ENCODE measurements around the gene CCDC24. TPM values are rescaled to one million over a fixed set of nuclear protein-coding genes. Genes with fewer than 3 reads are reported as not detected.

CCDC24 gene
- total and polyA plus RNA-seq, 3 experiments from 2014 or later, result 0.43 to 3.4 (median 2.7) TPM

DNA sequence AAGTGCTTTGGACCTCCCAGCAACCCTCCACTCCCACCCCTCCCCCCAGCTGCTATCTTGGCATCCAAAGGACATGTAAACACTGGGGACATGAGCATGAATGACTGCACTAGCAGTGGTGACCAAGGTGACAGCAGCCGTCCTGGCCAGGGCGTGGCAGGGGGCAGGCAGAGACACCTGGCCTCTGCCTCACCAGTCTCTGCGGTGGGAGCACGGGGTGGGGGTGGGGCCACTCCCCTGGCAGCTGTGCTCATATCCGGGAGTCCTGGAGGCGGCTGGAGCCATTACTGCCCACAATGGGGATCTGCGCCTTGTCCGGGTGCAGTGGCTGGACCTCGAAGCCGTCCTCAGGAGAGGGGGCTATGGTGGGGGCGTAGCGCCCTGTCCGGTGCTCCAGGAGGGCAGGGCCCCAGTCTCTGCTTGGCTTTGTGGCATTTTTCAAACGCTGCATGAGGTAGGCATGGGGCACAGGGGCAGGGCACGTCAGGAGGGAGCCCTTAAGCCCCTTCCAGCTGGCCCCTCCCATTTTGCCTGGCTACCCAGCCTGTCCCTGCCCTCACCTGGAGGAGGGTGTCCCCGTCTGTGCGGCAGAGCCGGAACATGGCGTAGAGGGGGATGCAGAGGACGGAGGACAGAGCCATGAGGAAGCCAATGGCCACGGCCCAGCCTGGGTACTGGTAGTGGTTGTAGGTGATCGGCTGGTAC lies 6.0 kb downstream of the CCDC24 start:
- no peaks in the 10 kb centered on the region for H3K9me3 Mint-ChIP-seq
- H3K27ac ChIP-seq (ENCODE audit: low read depth, low read length), result no peak overlapping the region
- no peak overlapping the region for H3K4me3 Mint-ChIP-seq
- H3K4me1 ChIP-seq (ENCODE audit: insufficient read depth, low read length), result peaks cover 2% of the 10 kb centered on the region
- H3K27me3 Mint-ChIP-seq, result peaks cover 0 to 5% of the 10 kb centered on the region in 2 donors
- POLR2A ChIA-PET, result no interaction called here
- no peaks in the 10 kb centered on the region for H3K36me3 Mint-ChIP-seq
- peak in 1 of 5 donors; percentile 46 for DNase-seq
- CTCF ChIA-PET, result no interaction called here
- H3K27ac Mint-ChIP-seq, result no peak overlapping the region
- H3K4me1 Mint-ChIP-seq, result peaks cover 4 to 5% (median 4%) of the 10 kb centered on the region in 3 donors
- H3K4me3 ChIP-seq (ENCODE audit: low read length), result no peak overlapping the region
- H3K9me3 ChIP-seq (ENCODE audit: low read length), result no peaks in the 10 kb centered on the region
- H3K36me3 ChIP-seq (ENCODE audit: insufficient read depth, low read length), result no peaks in the 10 kb centered on the region
- H3K27me3 ChIP-seq (ENCODE audit: insufficient read depth, low read length, poor library complexity, severe bottlenecking), result no peaks in the 10 kb centered on the region

DNA sequence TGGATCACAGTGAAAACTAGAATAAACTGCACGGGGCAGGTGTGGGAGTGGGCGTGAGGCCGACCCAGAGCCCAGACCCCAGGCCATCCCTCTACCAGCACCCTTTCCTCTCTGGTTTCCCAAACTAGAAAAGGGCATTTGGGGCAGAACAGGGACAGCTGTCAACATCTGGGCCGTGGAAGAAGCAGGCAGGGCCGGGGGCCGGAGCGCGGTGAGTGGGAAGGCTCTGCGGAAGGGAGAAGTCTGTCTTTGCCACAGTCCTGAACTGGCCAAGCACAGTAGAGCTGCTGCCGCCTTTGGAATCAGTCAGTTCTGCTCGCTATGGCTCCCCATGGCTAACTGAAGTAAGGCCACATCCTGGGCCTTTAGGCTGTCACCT lies 6.6 kb downstream of the CCDC24 start:
- Histone ChIP-seq H3K9me3 (ENCODE audit: low read length) (no peaks in the 10 kb centered on the region), H3K36me3 (ENCODE audit: insufficient read depth, low read length) (no peaks in the 10 kb centered on the region), H3K4me3 (ENCODE audit: low read length) (no peak overlapping the region), H3K27ac (ENCODE audit: low read depth, low read length) (no peak overlapping the region), H3K27me3 (ENCODE audit: insufficient read depth, low read length, poor library complexity, severe bottlenecking) (no peaks in the 10 kb centered on the region), H3K4me1 (ENCODE audit: insufficient read depth, low read length) (no peaks in the 10 kb centered on the region)
- H3K36me3 Mint-ChIP-seq, result no peaks in the 10 kb centered on the region
- DNase-seq, result no peak
- POLR2A ChIA-PET, result no interaction called here
- no peaks in the 10 kb centered on the region for H3K9me3 Mint-ChIP-seq
- H3K27ac Mint-ChIP-seq, result no peak overlapping the region
- CTCF ChIA-PET, result no interaction called here
- no peaks in the 10 kb centered on the region for H3K4me1 Mint-ChIP-seq
- H3K4me3 Mint-ChIP-seq, result no peak overlapping the region
- peaks cover 0 to 5% of the 10 kb centered on the region in 2 donors for H3K27me3 Mint-ChIP-seq

DNA sequence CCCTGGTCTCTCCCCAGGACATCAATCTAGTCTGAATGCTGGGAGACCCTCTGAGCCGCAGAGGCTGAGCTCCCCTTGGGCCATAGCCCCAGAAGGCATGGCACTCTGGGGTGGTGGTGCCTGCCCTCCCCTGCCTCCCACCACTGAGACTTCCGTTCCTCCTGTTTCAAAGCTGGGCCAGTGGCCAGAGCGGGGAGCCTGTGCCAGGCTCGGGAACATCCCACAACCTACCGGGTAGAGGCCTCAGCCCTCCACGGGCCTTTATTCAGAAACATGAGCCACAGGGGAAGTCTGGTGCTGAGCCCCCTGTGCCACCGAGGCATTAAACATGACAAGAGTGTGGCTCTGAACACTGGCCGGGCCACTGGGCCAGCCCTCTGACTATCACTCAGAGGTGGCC lies 8.1 kb downstream of the CCDC24 start:
- Histone ChIP-seq H3K27me3 (ENCODE audit: insufficient read depth, low read length, poor library complexity, severe bottlenecking) (no peaks in the 10 kb centered on the region), H3K4me3 (ENCODE audit: low read length) (no peak overlapping the region), H3K4me1 (ENCODE audit: insufficient read depth, low read length) (no peaks in the 10 kb centered on the region), H3K9me3 (ENCODE audit: low read length) (no peaks in the 10 kb centered on the region), H3K27ac (ENCODE audit: low read depth, low read length) (no peak overlapping the region), H3K36me3 (ENCODE audit: insufficient read depth, low read length) (no peaks in the 10 kb centered on the region)
- ChIA-PET POLR2A (no interaction called here), CTCF (interaction anchor here (1.2 to 1.3 kb wide), 2 partner anchors 37 to 47 kb away, joined by 3 read pairs; no protein-coding TSS in a partner anchor)
- Mint-ChIP-seq H3K27me3 (peaks cover 0 to 5% of the 10 kb centered on the region in 2 donors), H3K27ac (no peak overlapping the region), H3K4me3 (no peak overlapping the region), H3K9me3 (no peaks in the 10 kb centered on the region), H3K36me3 (no peaks in the 10 kb centered on the region), H3K4me1 (no peaks in the 10 kb centered on the region)
- no peak for DNase-seq

DNA sequence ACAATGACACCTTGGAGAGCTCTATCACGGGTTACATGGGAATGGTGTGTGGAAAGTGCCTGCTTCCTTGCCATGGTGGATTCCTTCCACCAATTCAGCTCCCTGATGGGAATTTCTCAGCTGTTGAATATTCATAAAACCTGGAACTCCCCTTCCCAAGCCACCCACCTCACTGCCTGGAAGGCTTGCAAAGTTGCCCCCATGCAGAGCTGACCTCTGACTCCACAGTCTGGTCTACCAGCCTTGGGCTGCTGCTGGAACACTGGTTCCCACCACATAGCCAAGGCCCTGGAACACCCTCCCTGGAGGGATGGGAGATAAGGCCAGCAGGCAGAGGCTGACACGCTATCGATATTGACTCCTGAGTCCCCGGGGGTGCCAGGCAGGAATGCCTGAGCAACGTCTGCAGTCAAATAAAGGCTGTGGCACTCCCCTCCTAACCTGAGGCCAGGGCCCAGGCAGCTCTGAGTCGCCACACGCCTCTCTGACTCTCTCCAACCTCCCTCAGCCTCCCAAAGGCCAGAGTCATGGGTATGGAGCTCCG lies 8.8 kb downstream of the CCDC24 start:
- Mint-ChIP-seq H3K9me3 (no peaks in the 10 kb centered on the region), H3K4me1 (no peaks in the 10 kb centered on the region), H3K27ac (no peak overlapping the region), H3K4me3 (no peak overlapping the region), H3K36me3 (no peaks in the 10 kb centered on the region), H3K27me3 (peaks cover 0 to 5% of the 10 kb centered on the region in 2 donors)
- no peak for DNase-seq
- H3K4me1 ChIP-seq (ENCODE audit: insufficient read depth, low read length), result no peaks in the 10 kb centered on the region
- no peak overlapping the region for H3K27ac ChIP-seq (ENCODE audit: low read depth, low read length)
- no peak overlapping the region for H3K4me3 ChIP-seq (ENCODE audit: low read length)
- no peaks in the 10 kb centered on the region for H3K27me3 ChIP-seq (ENCODE audit: insufficient read depth, low read length, poor library complexity, severe bottlenecking)
- no peaks in the 10 kb centered on the region for H3K9me3 ChIP-seq (ENCODE audit: low read length)
- no peaks in the 10 kb centered on the region for H3K36me3 ChIP-seq (ENCODE audit: insufficient read depth, low read length)
- ChIA-PET POLR2A (no interaction called here), CTCF (interaction anchor here (1.2 to 1.3 kb wide), 2 partner anchors 37 to 46 kb away, joined by 3 read pairs; no protein-coding TSS in a partner anchor)

DNA sequence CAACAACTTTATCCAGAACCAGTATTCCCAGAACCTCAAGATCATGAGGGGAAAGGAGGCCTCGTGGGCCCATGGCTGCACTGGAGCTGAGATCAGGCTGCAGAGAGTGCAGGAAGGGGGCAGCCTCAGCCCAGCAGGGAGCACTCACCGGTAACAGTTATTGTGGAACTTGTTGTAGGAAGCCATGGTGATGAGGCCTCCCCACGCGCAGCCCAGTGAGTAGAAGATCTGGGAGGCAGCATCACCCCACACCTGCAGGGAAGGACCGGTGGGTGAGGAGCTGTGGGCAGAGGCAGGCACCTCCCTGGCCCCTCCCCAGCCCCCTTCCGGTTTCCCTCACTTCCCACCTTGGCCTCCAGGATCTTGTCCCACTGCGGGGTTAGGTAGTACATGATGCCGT lies 10.8 kb downstream of the CCDC24 start:
- Histone ChIP-seq H3K27ac (ENCODE audit: low read depth, low read length) (no peak overlapping the region), H3K9me3 (ENCODE audit: low read length) (no peaks in the 10 kb centered on the region), H3K4me1 (ENCODE audit: insufficient read depth, low read length) (no peaks in the 10 kb centered on the region), H3K27me3 (ENCODE audit: insufficient read depth, low read length, poor library complexity, severe bottlenecking) (no peaks in the 10 kb centered on the region), H3K4me3 (ENCODE audit: low read length) (no peak overlapping the region), H3K36me3 (ENCODE audit: insufficient read depth, low read length) (no peaks in the 10 kb centered on the region)
- ChIA-PET CTCF (interaction anchor here (1.1 to 6.8 kb wide), 2 partner anchors 9 to 34 kb away, joined by 5 to 108 read pairs; no protein-coding TSS in a partner anchor), POLR2A (no interaction called here)
- Mint-ChIP-seq H3K36me3 (no peaks in the 10 kb centered on the region), H3K4me1 (no peaks in the 10 kb centered on the region), H3K27ac (no peak overlapping the region), H3K4me3 (no peak overlapping the region), H3K27me3 (peaks cover 0 to 5% of the 10 kb centered on the region in 2 donors), H3K9me3 (no peaks in the 10 kb centered on the region)
- DNase-seq, result no peak

DNA sequence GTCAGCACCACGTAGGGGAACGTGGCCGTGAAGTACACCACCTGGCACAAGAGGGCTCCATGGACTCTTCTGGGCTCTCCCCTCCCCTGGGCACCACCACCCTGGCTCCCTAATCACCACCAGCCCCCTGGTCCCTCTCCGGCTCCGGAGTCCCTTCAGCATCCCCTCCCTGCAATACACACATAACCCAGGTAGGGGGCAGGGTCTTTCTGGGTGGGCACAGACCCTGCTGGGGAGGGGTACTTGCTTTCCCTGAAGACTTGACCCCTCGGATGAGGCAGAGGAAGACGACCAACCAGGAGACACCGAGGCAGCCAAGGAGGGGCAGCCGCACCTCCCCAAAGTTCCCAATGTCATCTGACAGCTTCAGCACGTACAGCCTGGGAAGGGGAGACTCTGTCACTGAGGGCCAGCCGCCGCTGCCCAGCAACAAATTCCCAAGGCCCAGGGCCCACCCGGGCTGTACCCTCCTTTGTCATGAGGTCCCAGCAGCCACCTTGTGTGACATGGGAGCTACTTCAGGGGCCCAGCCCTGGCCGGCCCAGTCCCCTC lies 11.3 kb downstream of the CCDC24 start:
- POLR2A ChIA-PET, result no interaction called here
- Histone ChIP-seq H3K9me3 (ENCODE audit: low read length) (no peaks in the 10 kb centered on the region), H3K4me3 (ENCODE audit: low read length) (no peak overlapping the region), H3K27me3 (ENCODE audit: insufficient read depth, low read length, poor library complexity, severe bottlenecking) (no peaks in the 10 kb centered on the region), H3K27ac (ENCODE audit: low read depth, low read length) (no peak overlapping the region), H3K4me1 (ENCODE audit: insufficient read depth, low read length) (no peaks in the 10 kb centered on the region), H3K36me3 (ENCODE audit: insufficient read depth, low read length) (no peaks in the 10 kb centered on the region)
- no peaks in the 10 kb centered on the region for H3K36me3 Mint-ChIP-seq
- no peaks in the 10 kb centered on the region for H3K9me3 Mint-ChIP-seq
- DNase-seq, result no peak
- CTCF ChIA-PET, result interaction anchor here (6.8 kb wide), 1 partner anchor 33 kb away, joined by 108 read pairs; no protein-coding TSS in a partner anchor
- H3K4me1 Mint-ChIP-seq, result no peaks in the 10 kb centered on the region
- H3K4me3 Mint-ChIP-seq, result no peak overlapping the region
- H3K27me3 Mint-ChIP-seq, result peaks cover 0 to 5% of the 10 kb centered on the region in 2 donors
- H3K27ac Mint-ChIP-seq, result no peak overlapping the region

DNA sequence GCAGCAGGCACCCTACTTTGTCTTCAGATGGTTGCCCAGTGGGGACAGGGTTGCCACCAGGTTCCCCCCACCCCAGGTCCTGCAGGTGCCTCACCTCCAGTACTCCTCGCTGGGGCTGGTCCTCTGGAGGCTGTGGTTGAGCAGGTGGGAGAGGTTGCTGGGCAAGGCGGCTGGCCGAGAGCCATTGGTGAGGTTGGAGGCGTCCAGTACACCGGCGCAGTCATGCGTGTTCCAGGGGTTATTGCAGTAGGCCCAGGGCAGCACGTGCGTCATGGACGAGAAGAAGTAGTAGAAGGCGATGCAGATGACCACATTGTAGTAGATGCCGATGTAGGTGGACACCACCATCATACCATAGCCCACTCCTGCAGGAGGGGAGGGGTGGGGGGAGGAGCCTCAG lies 16.9 kb downstream of the CCDC24 start:
- CTCF ChIA-PET, result interaction anchor here (0.8 to 1.0 kb wide), 2 partner anchors 16 to 32 kb away, joined by 3 read pairs; no protein-coding TSS in a partner anchor
- peaks cover 0 to 4% (median 0%) of the 10 kb centered on the region in 3 donors for H3K4me1 Mint-ChIP-seq
- no peaks in the 10 kb centered on the region for H3K9me3 Mint-ChIP-seq
- no peak for DNase-seq
- no peaks in the 10 kb centered on the region for H3K9me3 ChIP-seq (ENCODE audit: low read length)
- no peaks in the 10 kb centered on the region for H3K36me3 ChIP-seq (ENCODE audit: insufficient read depth, low read length)
- H3K4me3 ChIP-seq (ENCODE audit: low read length), result no peak overlapping the region
- H3K27me3 Mint-ChIP-seq, result peaks cover 0 to 2% of the 10 kb centered on the region in 2 donors
- H3K4me1 ChIP-seq (ENCODE audit: insufficient read depth, low read length), result no peaks in the 10 kb centered on the region
- no peaks in the 10 kb centered on the region for H3K27me3 ChIP-seq (ENCODE audit: insufficient read depth, low read length, poor library complexity, severe bottlenecking)
- H3K27ac Mint-ChIP-seq, result no peak overlapping the region
- H3K36me3 Mint-ChIP-seq, result no peaks in the 10 kb centered on the region
- no peak overlapping the region for H3K4me3 Mint-ChIP-seq
- POLR2A ChIA-PET, result no interaction called here
- H3K27ac ChIP-seq (ENCODE audit: low read depth, low read length), result no peak overlapping the region

DNA sequence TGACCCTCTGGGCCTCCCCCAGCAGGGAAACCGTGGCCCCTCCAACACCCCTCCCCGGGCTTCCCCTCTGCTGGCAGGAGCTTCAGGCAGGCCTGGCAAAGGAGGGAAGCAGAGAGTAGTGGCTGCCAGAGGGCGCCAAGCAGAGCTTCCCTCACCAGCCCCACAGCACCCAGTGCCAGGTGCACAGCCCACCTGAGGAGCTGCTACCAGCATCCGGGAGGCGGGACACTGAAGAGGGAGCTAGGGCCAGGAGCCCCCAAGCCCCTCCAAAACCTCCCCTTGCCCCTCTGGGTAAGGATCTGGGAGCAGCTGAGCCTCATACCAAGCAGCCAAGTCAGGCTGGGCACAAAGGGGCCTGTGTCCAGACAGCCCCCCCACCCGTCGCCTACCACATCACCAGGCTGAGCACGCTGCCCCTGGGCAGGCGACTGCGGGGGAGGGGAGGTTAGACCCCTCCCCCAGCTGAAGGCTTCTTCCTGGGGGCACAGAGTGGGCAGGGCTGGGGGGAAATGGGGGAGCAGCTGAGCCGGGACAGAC lies 19.6 kb downstream of the CCDC24 start:
- Histone ChIP-seq H3K4me1 (ENCODE audit: insufficient read depth, low read length) (no peaks in the 10 kb centered on the region), H3K9me3 (ENCODE audit: low read length) (no peaks in the 10 kb centered on the region), H3K4me3 (ENCODE audit: low read length) (no peak overlapping the region), H3K27ac (ENCODE audit: low read depth, low read length) (no peak overlapping the region), H3K27me3 (ENCODE audit: insufficient read depth, low read length, poor library complexity, severe bottlenecking) (no peaks in the 10 kb centered on the region), H3K36me3 (ENCODE audit: insufficient read depth, low read length) (no peaks in the 10 kb centered on the region)
- ChIA-PET CTCF (interaction anchor here (1.5 kb wide), 2 partner anchors 18 to 25 kb away, joined by 4 to 6 read pairs; no protein-coding TSS in a partner anchor), POLR2A (no interaction called here)
- Mint-ChIP-seq H3K27me3 (peaks cover 6 to 10% of the 10 kb centered on the region in 2 donors), H3K36me3 (no peaks in the 10 kb centered on the region), H3K9me3 (no peaks in the 10 kb centered on the region), H3K27ac (no peak overlapping the region), H3K4me3 (no peak overlapping the region), H3K4me1 (peaks cover 0 to 4% (median 0%) of the 10 kb centered on the region in 3 donors)
- DNase-seq, result no peak
